Stimulated activated CD8-positive, alpha-beta memory T cell treated with anti-CD3 and anti-CD28 coated beads, Interleukin-15, amount 100 ng/mL, for 4 hours (primary cell): Measurements from ENCODE around the gene ARL15.
"Not testable (repeated sequence)": the region's sequence is repeated elsewhere in the genome, so short reads cannot be mapped to it uniquely, and the experiment has no call there.

Source experiments
- DNase-seq, 2 donors: peaks; one replicate each; pipeline ENCODE4 v3.0.0-alpha.2; 2020; ENCODE audit warnings: low read depth in 2 of 2

ARL15 gene

DNA sequence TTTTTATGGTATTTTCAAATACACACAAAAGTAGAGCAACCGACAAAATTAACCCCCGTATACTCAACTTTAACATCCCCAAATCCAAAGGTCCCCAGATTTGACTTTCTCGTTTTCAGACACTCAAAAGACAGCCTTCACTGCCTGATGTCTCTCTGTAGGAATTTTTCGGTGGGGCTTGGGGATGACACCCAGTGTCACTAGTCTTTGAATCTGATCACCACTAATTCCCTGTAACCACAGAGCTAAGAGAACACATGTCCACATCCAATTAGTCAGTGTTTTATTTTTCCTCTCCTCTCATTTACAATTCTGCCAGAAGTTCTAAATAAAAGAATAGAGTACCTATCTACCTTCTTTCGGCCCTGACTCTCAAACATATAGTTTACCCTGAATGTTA lies 324.6 kb downstream of the ARL15 start:
- DNase-seq, result no peak

DNA sequence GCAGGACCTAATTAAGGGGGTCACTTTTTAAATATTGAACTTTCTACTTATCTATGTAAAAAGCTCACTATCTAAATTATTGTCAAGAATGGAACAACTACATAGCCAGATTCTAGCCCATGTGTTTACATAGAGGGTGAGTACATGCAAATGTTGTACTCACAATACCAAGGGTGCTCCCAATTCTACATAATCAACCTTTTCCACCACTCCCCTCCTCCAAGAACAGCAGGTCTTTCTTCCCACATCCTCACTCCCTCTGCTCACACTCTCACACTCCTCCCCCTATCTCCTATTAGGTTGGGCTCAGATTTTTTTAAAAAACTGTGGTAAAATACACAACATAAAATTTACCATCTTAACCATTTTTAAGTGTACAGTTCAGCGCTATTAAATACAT lies 325.4 kb downstream of the ARL15 start:
- no peak for DNase-seq

DNA sequence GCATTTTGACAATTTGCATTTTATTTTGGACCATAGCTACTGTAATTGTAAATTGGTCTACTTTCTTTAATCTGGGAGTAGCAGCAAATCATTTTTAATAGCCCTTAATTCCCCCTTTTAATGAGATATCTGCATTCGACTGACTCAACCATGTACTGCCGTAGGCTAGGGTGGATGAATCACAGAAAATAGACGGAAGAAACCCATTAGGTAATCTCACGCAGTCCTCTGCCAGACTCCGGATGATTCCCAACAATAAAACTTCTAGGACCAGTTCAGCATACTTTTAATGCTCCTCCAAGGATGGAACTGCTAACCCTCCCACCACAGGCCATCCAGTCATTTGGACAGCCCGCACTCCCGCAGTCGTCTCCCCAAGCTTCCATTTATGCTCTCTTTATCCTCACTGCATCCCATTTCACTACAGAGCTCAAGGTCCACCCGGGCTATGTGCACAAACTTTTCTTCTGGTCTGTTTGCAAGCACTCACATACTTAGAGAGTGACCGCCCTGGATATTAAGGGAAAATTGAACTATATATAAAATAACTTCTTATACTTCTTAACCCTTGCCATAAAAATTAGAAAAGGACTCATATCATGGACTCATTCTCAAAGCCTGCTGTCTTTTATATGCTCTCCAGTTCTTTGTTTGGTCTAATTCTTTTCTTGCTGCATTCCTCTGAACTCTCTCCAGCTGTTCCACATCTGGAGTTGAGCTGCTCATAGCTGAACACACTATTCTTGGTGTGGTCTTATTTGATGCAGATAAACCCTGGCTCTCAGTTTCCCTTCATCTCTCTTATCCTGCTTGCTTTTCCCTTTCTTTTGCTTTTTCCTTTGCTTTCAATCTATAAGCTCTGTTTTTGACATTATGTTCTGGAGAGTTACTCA lies 326.6 kb downstream of the ARL15 start:
- no peak for DNase-seq

DNA sequence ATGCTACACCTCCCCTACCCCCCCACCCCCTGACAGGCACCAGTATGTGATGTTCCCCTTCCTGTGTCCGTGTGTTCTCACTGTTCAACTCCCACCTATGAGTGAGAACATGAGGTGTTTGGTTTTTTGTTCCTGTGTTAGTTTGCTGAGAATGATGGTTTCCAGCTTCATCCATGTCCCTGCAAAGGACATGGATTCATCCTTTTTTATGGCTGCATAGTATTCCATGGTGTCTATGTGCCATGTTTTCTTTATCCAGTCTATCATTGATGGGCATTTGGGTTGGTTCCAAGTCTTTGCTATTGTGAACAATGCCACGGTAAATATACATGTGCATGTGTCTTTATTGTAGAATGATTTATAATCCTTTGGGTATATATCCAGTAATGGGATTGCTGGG lies 328.1 kb downstream of the ARL15 start:
- not testable (repeated sequence) for DNase-seq

DNA sequence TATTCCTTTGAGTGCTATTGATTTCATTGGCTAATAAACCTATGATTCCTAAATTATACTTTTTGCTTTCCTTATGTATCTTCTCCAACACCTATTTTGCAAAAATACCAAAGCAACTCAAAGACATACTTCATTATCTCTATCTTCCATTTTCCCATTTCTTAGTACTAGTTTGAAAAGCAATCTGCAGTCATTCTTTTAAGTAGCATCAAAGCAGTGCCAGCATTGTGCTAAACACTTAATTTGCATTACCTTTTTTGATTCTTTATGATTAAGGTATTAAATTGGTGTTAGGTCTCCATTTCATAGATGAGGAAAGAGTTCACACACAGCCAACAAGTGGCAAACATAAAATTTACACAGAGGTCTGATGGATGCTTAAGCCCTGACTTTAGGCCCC lies 330.3 kb downstream of the ARL15 start:
- no peak for DNase-seq

DNA sequence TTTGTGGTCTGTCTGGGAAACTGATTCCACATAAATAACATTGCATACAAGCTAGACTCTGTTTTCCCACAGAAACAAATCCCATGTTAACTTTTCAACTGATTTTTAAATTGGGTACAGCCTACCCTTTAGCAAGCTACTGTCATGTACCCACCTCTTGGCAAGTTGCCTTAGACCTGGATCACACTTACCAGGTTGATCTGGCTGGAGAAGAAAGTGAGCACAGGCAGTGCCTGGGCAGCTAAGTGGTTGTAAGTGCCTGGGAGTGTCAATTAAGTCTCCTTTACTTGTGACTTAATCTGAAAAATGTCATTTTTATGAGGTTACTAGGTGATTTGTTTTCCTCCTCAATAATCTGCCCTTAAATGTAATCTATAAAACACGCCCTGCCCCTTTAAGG lies 336.4 kb downstream of the ARL15 start:
- no peak for DNase-seq

DNA sequence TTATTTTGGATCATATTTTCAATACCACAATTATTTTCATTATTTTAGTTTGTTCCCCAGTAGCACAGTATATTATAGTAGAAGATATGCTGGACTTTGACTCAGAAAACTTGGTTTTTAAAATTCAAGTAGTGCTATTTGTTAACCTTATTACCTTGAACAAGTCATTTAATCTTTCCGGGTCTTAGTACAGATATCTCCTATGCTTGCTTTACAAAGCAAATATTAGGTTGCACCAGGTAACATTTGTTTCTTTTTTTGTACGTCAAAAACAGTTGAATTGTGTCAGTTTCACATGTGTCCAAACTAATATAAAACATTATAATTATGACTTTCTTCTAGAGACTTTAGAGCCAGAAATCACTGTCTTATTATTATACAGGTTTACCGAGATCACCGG lies 338.1 kb downstream of the ARL15 start:
- DNase-seq, result no peak

DNA sequence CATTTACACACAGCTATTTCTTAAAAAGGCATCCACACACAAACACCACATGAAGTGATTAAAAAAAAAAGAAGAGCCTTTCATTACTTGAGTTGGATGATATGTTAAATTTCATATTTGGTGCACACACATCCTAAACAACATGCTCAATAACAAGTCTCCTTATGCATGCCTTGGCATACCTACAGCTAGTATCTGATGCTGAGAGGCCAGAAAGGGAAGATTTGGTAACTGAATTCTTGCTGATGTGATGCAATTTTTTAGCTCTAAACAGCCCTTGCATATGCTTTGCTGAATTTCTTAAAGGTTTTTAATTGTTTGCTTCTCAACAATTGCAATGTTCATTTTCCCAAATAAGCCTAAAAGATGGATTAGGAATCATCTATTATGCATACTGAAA lies 338.8 kb downstream of the ARL15 start:
- no peak for DNase-seq

DNA sequence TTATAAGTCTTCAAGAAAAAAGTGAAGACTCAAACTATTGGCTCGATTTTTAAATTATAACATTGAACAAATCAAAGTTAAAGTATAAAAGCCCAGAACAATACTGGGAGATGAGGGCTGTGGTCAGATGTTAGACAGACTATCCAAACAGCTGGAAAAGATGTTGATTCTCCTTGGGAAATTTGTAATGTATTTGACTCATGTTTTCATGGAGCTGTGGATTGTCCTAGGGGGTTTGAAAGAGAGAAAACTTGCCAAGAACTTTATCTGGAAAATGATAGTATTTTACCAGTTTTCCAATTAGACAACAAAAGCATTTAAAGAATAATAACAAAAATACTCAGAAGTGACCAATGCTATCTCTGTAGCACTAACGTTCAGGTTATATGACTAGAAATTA lies 339.2 kb downstream of the ARL15 start:
- no peak for DNase-seq

DNA sequence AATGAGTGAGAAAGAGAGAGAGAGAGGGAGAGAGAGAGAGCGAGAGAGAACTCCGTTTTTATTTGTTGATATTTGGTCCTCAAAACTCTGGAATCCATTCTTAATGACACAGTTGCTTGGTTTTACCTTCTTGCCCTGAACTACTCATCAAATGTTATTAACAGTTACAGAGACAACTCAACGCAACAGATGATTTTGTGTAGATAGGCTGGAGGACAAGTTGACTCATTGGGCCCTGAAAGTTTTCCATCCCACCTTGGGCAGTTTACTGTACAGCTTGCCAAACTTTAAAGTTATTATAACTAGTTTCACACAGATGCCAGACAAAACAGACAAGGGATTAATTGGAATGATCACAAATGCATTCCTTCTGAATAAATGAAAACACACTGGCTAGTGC lies 339.9 kb downstream of the ARL15 start:
- no peak for DNase-seq

DNA sequence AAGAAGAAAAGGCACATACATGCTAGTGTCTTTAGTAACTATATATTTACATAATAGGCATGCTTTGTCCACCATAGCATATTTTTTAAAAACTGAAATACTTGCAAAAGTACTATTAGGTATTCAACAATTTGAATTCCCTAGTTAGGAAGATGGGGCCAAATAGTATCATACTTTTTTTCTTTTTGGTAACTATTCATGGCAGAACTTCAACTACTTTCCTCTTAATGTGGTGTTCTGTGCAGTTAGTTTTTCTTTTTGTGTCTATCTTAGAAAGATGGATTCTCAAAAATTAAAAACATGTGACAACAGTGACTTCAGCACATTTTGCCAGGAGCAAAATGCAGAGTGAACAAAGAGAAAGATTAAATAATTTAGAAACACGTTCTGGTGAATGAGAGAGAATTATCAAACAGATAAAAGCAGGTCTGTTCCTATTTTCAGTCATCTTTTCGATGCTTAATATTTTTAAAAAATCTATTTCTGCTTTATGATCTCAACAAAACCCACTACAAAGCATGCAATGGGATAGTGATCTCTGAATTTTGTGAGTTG lies 341.1 kb downstream of the ARL15 start:
- no peak for DNase-seq

DNA sequence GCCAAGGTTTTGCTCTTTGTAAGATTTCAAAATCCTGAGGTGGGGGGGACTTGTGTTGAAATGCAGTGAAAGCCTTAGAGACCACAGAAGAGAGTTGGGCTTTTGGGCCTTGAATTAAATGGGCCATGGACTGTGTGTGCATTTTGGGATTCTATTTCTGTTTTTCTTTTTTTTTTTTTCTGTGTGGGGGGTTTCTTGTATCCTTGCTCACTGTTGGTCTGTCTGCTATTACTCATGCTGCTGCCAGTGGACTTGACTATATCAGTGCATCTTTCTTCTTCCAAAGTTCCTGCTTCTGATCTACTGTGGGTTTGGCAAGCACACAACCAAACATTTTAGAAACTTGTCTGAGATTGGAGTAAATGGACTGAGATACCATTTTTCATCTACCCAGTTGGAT lies 344.9 kb downstream of the ARL15 start:
- no peak for DNase-seq

DNA sequence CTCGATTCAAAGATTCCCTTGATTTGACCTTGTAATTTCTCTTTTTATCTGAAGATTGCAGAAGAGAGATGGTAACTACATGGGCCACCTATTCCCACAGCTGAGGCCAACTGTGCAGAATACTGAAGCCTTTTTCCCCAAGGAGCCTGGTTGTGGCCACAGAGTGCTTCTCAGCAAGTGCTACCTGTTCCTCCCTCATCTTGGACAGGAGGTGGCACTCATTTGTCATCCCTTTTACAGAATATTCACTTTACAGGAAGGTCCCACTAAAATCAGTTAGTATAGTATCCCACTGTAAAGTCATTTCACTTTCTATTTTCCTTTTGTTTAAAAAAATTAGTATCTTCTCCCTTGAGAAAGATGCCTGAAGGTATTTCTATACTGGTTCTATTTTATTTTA lies 346.4 kb downstream of the ARL15 start:
- DNase-seq, result no peak

DNA sequence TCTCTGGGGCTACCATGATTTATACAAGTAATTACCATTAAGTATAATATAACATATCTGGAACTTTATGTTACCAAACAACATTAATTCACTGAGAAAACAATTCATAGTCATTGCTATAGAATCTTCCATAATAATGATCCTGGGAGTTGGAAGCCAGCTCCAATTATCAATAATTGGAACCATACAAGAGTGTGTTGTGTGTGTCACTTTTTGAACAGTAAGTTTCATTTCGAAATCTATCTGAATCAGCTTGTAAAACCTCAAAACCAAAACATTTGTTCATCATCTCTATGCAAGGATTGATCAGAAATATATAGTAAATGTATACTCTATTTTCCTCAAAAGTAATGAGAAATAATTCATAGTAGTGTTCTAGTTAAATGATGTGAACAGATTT lies 348.1 kb downstream of the ARL15 start:
- no peak for DNase-seq

DNA sequence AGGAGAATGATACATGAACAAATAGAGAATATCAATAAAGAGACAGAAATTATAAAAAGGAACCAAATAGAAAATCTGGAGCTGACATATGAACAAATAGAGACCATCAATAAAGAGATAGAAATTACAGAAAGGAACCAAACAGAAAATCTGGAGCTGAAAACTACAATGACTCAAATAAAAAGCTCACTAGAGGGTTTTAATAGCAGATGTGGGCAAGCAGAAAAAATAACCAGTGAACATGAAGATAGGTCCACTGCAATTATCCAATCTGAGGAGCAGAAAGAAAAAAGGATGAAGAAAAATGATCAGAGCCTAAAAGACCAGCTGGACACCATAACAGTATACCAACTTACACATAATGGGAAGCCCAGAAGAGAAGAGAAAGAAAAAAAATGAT lies 353.7 kb downstream of the ARL15 start:
- no peak for DNase-seq

DNA sequence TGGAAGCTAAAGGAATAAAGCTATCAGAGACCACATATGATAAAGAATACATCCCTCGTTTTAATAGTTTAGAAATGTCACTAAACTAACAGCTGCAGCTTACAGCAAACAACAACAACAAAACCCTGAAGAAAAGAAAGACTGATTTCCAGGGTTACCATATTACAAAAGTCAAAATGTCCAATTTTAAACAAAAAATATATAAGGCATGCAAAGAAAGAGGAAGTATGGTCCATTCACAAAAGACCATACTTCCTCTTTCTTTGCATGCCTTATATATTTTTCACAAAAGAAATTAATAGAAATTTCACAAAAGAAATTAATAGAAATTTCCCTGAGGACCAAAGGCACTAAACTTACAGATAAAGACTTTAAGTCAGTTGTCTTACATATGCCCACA lies 354.2 kb downstream of the ARL15 start:
- DNase-seq, result no peak

DNA sequence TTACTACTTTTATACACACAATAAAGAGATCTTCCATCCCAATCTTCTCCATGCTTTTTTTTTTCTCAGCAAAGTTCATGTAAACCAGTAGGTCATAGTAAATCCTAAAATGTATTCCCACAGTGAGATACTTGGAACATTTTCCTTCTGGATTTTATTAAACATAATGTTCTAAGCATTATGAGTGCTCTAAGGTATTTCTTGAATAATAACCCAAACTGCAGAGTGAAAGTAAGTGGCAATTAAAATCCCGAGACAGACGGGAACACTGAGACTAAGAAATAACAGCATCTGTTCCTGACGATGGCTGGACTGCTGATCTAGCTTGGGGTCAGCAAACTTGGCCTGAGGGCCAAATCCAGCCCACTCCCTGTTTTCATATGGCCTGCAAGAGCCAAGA lies 359.8 kb downstream of the ARL15 start:
- no peak for DNase-seq

DNA sequence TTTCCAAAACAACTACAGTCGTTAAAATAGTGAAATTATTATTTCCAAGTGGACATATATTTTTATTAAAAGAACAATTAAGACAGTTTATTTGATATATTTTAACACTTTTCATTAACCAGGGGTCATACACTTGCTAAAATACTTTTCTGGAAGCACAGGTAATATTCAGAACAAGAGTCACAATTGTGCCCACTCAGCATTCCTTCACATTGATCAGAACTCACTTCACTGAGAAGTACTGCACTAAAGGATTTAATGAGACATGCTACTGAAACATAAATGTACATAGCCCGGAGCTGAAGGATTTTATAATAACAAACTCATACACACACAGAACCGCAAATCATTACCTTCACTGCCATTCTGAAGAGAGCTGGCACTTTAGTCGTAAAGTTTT lies 361.8 kb downstream of the ARL15 start:
- DNase-seq, result no peak

DNA sequence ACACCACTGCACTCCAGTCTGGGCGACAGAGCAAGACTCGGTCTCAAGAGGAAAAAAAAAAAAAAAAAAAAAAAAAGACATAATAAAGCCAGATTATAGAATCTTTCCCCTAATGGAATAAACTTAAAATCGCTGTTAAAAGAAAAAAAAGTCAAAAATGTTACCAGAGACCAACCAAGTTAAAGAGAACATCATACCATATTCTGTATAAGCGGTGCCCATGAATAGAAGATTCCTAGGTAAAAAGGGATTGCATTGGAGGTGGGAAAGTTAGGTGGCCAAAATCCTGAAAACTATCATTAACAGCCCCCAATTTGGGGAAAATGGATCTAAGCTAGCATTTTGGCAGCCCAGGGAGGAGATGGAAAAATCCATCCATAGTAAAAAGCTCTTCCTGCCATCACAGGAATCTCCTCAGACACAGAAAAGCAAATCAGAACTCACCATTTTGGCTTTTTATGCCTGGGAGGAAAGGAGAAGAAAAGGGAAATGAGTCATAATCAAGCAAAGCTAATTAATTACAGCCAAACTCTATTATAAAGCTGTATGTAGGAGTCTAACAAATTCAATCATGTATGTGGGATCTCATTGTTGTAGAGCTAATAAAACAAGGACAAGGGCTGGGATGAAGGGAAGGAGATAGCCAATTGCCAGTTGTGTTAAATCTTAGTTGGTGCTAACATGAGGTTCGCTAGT lies 363.8 kb downstream of the ARL15 start:
- DNase-seq, result no peak

DNA sequence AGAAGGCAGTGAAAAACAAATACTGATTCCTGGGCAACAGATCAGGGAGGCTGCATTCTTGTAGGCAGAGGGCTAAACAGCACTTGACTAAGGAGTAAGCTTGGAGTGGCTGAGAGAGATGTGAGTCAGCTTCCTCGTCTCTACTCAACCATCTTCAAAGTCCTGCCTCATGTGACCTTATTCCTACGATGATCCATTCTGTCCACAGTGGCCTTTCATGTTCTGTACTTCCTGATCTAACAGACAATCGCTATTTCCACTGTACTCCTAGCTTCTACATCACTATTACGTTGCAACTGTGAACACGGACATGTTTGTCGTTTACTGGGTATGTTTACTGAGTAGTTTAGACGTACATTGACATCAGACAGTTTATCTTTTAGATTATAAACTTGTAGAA lies 365.4 kb downstream of the ARL15 start:
- DNase-seq, result no peak

DNA sequence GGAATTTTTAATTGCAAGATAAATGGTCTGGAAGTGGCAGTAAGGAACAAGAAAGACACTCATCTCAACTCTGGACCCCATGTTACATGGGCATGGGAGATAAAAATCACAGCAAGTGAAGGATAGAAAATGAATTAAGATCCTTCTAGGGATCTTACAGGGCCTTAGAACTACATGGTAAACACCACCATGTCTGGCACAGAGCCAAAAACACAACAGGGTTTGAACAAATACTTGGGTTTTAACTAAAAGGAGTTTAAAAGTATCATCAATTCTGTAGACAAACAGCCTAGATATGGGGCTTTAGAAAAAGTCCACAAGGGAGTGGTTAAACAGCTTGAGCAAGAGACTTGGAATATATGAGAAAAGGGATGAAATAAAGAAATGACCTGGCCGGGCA lies 366.4 kb downstream of the ARL15 start:
- no peak for DNase-seq

DNA sequence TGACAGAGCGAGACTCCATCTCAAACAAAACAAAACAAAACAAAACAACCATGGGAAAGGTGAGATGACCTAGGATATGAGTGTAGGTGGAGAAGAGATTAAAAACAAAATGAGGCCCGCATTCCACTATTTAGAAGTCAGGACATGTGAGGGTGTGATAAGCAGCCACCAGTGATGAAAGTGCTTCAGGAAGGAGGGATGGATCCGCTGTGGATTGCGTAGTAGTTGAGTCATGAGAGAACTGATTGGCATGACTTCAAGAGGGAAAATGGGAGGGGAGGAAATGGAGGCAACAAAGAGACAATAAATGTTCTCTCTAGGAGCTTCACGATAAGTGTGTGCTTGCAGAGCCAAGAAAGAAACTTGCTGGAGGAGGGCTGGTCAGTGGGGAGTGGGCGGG lies 367.6 kb downstream of the ARL15 start:
- DNase-seq, result no peak

DNA sequence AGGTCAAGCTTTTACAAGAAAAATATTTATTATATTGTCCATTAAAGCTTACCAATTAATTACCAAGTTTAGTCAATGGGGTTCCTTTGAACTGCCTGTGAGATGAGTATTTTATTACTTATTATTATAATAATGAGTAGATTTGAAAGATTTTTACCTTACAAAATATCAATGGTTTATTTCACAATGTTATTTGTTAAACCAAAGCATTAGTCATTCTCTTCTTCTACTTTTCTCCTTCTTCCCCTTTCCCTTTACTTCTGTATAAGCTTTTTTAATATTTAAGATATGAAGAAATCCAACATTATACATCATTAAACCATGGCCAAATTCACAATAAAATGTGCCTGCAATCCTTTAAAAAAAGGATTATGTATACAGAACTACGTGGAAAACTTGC lies 369.5 kb downstream of the ARL15 start:
- DNase-seq, result no peak
